Keratinocyte (primary cell): ENCODE data around the gene RBM19.

Source experiments
- CTCF ChIP-seq, 3 experiments: IDR thresholded peaks in 1 of 3; conservative IDR thresholded peaks in 1 of 3; optimal IDR thresholded peaks in 1 of 3; 2 replicates in 2 of 3; 3 replicates in 1 of 3; pipeline versions ENCODE3 to v1.5.1; 2011; ENCODE audit warnings: low read length in 3 of 3, mild to moderate bottlenecking in 3 of 3, moderate library complexity in 2 of 3, control low read depth in 1 of 3, inconsistent platforms in 1 of 3; ENCODE audit not compliant: insufficient read depth in 2 of 3; ENCODE audit errors: extremely low read depth in 1 of 3
- EZH2 ChIP-seq: IDR thresholded peaks from one replicate; pipeline ENCODE4 v1.6.1; 2012; ENCODE audit warnings: inconsistent platforms, mild to moderate bottlenecking, low read length, moderate library complexity

DNA sequence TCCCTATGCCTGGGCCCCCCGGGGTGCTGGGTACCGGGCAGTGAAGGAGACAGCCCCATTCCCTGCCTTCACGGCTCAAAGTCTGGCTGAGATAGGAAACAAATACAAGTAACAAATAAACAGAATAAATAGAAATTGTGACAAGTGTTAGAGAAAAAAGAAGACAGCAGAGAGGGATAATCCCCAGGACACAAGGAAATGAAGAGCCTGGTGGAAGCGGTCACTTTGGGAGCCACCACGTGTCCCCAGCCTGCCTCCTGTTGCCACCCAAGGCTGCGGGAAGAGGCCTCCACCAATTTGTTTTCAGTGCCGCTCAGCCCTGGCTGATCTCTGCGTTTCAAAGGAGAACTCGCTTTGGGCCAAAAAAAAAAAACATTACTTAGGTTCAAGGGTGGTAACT is 31.2 kb downstream of the RBM19 start:
- TF ChIP-seq CTCF (optimal IDR thresholded peaks at IDR 0.05 in 1 of 3, IDR thresholded peaks at IDR 0.05 in 1 of 3, conservative IDR thresholded peaks at IDR 0.05 in 1 of 3; ENCODE audit: extremely low read depth in 1 of 3, insufficient read depth in 2 of 3, low read length in 3 of 3) = no peak
- TF ChIP-seq EZH2 = no peak
